ENCODE results near the gene ZBED6.
A peak's percentile ranks its signal among the peaks of the same experiment; 100 is the strongest.
"Not testable (repeated sequence)": the region's sequence is repeated elsewhere in the genome, so short reads cannot be mapped to it uniquely, and the experiment has no call there.

The ZBED6 gene

GRCh38 chr1:203778789-203779188 is 16.6 kb upstream of the ZBED6 start:
- DNase-seq (ENCODE audit: low spot score) = no peak

GRCh38 chr1:203781962-203782361 is 13.5 kb upstream of the ZBED6 start:
- DNase-seq (ENCODE audit: low spot score) = no peak

DNA sequence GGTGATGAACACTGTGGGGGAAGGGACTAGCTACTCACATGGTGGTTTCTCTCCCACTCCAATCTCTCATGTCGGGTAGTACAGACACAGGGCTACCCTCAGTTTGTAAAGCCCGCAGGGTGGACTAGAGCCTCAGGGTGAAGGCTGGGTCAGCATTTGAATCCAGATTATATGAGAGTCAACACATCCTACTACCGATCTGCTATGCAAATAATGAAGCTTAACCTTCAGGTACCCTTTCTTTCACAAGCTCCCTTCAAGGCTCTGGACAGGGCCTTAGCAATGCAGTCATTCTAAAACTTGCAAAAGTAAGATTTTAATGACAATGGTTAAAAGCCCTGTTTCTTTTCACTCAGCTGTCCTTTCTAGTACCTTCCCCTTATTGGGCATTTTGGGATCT is 5.5 kb upstream of the ZBED6 start:
- DNase-seq (ENCODE audit: low spot score) = no peak

DNA sequence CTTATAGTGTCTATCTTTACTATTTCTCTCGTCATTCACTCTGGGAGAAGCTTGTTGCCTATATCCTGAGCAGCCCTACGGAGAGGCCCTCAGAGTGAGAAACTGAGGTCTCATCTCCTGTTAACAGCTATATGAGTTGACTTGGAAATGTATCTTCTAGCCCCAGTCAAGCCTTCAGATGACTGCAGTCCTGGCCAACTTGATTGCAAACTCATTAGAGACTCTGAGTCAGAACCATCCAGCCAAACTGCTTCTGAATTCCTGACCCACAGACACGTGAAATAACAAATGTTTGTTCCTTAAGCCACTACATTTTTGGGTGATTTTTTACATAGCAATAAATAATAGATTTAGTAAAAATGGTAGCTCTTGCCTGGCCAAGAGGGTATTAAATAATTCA is 3.9 kb upstream of the ZBED6 start:
- DNase-seq (ENCODE audit: low spot score) = no peak

- no peak for DNase-seq (ENCODE audit: low spot score)
These were observed 2.9 kb upstream of the ZBED6 start for GRCh38 chr1:203792486-203792885.

GRCh38 chr1:203793561-203793960 is 1.9 kb upstream of the ZBED6 start:
- not testable (repeated sequence) for DNase-seq (ENCODE audit: low spot score)

DNA sequence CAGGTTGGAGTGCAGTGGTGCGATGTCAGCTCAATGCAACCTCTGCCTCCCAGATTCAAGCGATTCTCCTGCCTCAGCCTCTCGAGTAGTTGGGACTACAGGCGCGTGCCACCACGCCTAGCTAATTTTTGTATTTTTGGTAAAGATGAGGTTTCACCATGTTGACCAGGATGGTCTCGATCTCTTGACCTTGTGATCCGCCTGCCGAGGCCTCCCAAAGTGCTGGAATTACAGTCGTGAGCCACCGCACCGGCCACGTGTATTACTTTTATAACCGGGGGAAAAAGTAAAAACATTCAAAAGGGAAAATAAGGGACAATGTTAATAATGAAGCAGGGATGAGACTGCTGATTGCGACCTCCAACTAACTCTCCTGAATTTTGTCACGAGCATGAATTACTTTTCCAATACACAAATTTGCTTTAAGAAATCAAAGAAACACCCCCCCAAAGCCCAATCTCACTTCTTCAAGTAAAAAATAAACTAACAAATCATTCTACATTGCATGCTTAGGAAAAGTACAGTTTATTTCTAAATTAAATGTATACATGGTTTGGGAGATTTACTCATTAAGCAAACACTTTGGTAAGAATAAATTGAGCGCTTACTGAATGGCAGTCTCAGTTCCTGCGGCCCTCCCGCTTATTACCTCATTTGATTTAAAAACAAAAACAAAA is 521 bp upstream of the ZBED6 start:
- DNase-seq (ENCODE audit: low spot score) = no peak

GRCh38 chr1:203796236-203796605 is 798 bp downstream of the ZBED6 start:
- DNase-seq (ENCODE audit: low spot score) = no peak

DNA sequence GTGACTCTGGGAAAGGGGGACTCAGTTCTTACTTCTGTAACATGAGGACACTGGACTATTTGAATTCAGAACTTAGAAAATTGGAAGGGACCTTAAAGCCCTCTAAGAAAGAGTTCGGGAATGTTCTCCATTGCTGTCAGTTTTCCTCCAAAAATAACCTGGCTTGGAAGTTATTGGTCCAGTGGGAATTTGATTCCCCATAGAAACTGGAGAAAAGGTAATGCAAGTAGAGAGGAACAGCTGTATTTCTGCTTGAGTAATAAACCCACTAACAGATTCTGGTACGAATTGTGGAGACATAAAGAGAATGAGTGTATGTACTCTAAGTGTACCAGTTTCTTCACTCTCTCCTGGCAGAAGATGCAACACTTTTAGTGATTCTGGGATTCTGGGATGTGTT is 1.8 kb downstream of the ZBED6 start:
- DNase-seq (ENCODE audit: low spot score) = no peak

GRCh38 chr1:203797948-203798655 is 2.7 kb downstream of the ZBED6 start:
- no peak for DNase-seq (ENCODE audit: low spot score)

- DNase-seq (ENCODE audit: low spot score) = no peak
These were observed 3.7 kb downstream of the ZBED6 start for GRCh38 chr1:203799157-203799556.

- DNase-seq (ENCODE audit: low spot score) = no peak
These were observed 4.5 kb downstream of the ZBED6 start for GRCh38 chr1:203799971-203800370.

- DNase-seq (ENCODE audit: low spot score) = peak; percentile 13
These were observed 10.3 kb downstream of the ZBED6 start for GRCh38 chr1:203805689-203806088.

GRCh38 chr1:203807196-203807595 is 11.8 kb downstream of the ZBED6 start:
- DNase-seq (ENCODE audit: low spot score) = no peak

DNA sequence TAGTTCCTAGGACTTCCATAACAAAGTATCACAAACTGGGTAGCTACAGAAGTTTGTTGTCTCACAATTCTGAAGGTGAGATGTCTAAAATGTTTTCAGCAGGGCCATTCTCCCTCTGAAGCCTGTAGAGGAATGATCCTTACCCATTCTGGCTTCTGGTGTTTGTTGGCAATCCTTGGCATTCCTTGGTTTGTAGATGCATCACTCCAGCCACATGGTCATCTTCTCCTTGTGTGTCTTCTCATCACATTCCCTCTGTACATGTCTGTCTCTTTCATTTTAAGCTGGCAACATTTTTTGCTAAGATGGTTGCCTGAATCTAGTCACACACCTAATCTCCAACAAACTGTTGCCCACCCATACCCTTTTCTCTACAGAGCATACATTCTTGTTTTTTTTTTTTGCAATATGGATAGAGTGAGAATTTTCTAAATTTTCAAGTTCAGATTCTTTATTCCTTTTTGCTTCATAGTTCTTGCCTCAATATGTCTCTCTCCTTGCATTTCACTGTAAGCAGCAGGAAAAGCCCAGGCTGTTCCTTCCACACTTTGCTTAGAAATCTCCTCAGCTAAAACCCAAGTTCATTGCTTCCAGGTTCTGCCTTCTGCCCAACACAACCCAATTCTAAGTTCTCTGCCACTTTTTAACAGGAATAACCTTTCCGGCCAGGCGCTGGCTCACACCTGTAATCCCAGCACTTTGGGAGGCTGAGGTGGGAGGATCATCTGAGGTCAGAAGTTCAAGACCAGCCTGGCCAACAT is 18.3 kb downstream of the ZBED6 start:
- DNase-seq (ENCODE audit: low spot score) = no peak

DNA sequence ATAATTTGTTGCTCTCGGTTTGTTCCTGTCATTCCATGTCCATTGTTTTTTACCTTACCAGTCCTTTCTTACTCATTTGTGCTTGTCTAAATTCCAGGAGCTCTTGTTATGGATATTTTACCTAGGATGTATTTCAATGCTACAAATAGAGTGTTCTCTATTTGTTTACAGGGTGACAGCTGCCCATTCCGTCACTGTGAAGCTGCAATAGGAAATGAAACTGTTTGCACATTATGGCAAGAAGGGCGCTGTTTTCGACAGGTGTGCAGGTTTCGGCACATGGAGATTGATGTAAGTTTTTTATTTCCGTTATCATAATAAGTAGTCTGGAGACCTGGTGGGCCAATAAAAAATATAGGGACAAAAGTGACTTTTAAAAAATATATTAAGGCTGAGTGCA is 23.0 kb downstream of the ZBED6 start:
- no peak for DNase-seq (ENCODE audit: low spot score)

DNA sequence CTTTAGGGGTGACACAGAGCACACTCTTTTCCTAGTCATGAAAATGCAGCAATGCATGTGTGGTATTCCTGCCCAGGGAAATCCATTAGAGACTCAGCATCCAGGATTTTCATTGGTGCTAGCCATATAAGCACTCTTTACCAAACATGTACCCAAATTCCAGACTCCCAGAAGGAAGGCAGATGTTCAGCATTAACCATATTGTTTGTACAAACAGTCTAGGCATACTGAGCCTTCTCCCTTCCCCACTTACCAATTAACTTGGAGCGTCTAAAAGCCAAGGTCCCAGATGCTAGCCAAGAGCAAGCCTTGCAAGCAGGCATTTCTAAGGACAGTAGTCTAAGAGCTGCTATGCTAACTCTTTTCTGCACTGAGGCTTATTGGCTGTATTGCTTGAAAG is 27.9 kb downstream of the ZBED6 start:
- DNase-seq (ENCODE audit: low spot score) = no peak

DNA sequence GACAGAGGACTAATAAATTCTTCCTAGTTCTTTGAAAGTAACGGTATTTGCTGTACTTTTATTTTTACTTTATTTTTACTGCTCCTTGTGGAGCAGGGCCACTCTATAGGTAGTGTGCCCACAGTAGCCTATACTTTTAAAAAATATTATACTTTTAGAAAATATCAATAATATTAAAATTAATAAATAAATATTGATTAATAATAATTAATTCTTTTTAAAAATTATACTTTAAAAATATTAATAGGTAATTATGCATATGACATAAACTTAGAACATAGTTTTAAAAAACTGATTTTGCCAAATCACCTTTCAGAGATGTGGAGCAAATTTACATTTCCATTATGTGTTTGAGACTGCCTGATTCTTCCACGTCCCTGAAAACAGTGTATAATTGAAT is 30.8 kb downstream of the ZBED6 start:
- DNase-seq (ENCODE audit: low spot score) = no peak

- DNase-seq (ENCODE audit: low spot score) = no peak
These were observed 32.6 kb downstream of the ZBED6 start for GRCh38 chr1:203828002-203828401.

DNA sequence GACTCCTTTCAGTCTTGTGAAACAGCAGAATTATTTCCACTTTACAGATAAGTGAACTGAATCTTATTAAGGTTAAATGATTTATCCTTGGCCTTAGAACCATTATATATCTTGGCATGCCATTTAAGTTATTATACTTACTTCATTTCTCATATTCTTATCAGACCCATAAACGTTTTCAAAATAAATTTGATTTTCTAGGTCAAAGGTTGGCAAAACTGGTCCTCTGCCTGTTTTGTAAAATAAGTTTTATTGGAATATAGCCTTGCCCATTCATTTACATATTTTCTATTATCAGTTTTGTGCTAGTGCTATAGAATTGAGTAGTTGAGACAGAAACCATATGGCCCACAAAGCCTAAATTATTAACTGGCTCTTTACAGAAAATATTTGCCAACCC is 33.1 kb downstream of the ZBED6 start:
- no peak for DNase-seq (ENCODE audit: low spot score)

- not testable (repeated sequence) for DNase-seq (ENCODE audit: low spot score)
These were observed 33.8 kb downstream of the ZBED6 start for GRCh38 chr1:203829247-203829646.

DNA sequence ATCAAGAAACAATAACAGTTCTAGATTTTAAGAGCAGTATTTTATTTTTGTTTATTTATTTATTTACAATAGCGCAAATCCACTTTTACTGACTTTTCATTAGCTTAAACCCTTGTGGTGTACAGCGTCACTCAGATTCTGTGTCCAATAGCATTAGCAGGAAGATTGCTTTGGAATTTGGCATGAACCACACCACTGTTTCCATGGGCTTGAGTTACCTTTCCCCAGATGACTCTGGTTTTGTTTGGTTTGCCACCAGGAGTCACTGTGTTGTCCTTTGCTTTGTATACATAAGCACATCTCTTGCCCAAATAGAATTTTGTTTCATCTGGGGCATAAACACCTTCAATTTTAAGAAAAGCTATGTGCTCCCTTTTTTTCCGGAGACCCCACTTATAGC is 40.1 kb downstream of the ZBED6 start:
- DNase-seq (ENCODE audit: low spot score) = no peak

- DNase-seq (ENCODE audit: low spot score) = no peak
These were observed 43.7 kb downstream of the ZBED6 start for GRCh38 chr1:203839081-203839480.
